HG03097 (cell line): Measurements from ENCODE around the gene CYB561D2.
"Not testable (repeated sequence)": the region's sequence is repeated elsewhere in the genome, so short reads cannot be mapped to it uniquely, and the experiment has no call there.

Source experiments
- ATAC-seq: cut with Tn5 transposase; IDR thresholded peaks from one replicate; pipeline ENCODE4 v1.9.1; 2021; ENCODE audit not compliant: unreplicated experiment, low FRiP score

Gene CYB561D2, protein sequence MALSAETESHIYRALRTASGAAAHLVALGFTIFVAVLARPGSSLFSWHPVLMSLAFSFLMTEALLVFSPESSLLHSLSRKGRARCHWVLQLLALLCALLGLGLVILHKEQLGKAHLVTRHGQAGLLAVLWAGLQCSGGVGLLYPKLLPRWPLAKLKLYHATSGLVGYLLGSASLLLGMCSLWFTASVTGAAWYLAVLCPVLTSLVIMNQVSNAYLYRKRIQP

DNA sequence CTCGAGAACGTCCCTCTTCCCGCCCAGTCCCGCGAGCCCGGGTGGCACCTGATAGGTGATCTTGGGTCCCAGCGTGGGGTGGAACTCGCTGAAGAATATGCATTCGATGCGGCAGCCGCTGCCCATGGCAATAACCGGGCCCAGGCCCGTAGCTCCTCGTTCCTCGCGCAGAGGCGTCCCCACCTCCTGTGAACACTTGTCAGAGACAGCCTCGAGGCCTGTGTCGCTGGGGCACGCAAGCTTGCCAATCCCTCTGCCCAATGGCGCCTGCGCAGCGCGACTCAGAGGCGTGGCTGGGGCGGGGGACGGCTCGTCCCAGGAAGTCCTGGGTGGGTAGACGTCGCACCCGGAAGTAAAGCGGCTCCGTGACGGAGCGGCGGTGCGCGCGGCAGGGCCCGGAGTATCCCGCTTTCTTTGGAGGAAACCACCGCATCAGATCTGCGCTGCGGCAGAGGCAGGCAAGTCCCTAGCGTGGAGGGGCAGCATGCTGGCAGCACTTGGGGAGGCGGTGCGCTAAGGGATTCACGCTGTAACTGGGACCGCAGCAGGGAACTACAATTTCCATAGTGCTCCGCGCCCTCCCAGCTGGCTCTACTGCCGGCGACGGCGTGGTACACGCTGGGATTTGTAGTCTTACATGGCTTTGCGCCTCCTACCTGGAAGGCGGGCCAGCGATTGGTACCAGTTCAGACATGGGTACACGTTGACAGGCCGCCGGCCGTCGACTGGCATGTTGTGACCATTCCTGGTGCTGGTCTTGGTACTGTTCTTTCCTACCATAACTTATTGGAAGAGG lies at the start of gene CYB561D2, which contains the start of gene NPRL2:
Gene CYB561D2, plus strand, starts transcription at position 336 of the 796 bp plus-strand sequence. CDS start 572 bp downstream, outside the sequence.
Gene NPRL2, minus strand, starts transcription at position 249 of the 796 bp plus-strand sequence. Its CDS starts 123 bp downstream, at position 126.
- ATAC-seq = peak; percentile 73

DNA sequence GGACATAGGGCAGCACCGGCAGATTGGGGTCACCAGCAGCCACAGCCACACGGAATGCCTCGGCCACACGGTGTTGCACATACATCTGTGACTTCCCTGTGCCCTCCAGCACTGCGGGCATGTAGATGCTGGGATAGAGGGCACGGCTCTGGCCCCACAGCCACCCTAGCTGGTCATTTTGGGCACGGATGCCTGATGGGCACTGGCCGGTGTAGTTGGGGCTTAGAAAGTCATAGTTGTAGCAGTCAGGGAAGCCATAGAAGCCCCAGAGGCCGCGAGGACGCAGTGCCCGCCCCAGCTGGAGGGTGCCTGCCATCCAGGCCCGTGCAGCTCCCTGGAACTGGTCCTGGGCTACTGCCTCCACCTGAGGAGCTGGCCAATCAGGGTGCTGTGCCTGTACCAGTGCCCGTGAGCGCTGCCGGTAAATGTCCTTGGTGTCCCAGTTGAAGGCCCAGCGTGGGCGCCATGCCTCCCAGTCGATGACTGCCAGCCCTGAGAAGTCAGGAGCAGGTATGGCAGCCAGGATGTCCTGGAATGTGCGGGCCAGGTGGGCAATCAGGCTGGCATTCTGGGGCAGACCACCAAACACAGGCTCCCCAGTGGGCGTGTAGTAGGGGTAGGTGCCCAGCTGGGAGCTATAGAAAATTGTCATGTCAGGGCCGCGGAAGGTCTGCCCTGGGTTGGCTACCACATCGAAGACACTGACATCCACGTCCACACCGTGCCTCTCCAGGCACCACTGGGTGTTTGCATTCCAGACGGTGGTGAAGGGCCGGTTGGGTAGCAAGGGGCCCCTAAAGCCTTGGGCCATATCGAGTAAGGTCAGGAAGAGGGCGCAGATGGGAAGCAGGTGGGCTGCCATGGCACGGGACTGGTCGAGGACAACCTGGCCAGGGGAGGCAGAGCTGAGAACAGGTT lies 48.3 kb upstream of the CYB561D2 start:
- ATAC-seq = no peak

DNA sequence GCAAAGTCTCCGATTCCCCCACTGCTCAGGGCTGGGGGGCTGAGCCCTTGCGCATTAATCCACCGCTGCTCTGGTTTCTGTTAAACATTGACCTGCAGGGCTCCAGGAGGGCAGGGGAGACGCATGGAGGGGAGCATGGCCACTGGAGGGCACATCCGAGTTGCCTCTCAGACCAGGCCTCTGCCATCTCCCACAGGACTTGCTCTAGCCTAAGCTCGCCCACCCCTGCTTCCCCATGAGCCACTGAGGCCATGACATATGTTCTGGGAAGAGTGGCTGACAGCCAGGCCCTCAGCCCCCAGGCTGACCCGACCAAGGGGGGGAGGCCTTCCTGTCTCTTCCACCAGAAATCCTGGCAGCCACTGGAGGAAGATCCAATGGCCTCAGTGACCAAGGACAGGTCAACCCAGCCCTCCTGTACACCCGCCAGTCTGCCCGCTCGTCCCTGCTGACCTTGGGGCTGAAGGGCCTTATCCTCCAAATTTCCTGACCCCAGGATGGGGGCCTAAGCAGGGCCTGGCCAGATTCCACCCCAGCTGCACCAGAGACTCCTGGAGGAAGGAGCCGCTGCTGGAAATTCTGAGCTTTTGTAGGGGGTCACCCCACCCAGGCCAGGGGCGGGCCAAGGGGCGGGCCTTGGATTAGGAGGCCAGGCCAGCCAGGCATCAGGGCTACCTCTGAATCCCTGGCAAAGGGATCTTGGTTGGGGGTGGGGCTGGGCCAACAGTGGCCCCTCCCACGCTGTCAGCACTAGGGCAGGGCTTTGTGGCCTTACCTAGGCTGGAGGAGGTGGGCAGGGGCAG lies 47.4 kb upstream of the CYB561D2 start, which contains the start of gene HYAL1:
Gene HYAL1, minus strand, starts transcription at position 562 of the 803 bp plus-strand sequence. CDS start 618 bp downstream, outside the sequence.
- no peak for ATAC-seq

DNA sequence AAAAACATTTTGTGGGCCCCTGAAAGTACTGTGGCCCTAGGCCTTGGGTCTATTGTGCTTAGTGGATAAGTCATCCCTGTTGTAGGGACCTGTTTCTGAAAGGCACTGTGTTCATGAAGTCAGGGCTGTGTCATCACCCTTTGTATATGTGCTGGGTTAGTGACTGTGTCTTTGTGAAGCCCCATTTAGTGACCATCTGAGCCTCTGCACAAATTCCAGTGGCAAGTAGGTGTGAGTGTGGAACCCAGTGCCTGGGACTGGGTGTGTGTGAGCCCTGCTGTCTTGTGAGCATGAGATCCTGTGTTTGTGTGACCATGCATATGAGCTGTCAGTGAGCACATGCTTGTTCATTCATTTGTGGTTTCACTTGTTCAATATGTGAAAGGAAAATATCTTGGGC lies 46.1 kb upstream of the CYB561D2 start:
- ATAC-seq = no peak

DNA sequence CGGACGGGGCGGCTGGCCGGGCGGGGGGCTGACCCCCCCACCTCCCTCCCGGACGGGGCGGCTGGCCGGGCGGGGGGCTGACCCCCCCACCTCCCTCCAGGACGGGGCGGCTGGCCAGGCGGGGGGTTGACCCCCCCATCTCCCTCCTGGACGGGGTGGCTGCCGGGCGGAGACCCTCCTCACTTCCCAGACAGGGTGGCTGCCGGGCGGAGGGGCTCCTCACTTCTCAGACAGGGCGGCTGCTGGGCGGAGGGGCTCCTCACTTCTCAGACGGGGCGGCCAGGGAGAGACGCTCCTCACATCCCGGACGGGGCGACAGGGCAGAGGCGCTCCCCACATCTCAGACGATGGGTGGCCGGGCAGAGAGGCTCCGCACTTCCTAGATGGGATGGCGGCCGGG lies 38.6 kb upstream of the CYB561D2 start:
- not testable (repeated sequence) for ATAC-seq

DNA sequence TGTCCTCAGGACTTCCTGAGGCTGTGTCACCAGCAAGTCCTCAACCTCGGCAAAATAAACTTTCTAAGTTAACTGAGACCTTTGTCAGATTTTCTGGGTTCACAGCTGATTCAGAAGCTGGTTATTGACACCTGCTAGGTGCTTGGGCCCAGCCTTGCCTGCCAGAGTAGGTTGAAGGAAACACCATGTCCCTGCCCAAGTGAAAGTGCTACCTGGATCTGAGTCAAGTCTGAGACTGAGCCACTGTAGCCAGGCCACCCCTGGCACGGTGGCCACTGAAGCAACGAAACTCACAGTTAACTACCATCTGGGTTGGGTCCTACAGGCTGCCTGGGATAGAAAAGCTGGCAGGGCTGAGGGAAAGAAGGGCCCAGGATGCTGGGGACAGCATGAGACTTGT lies 36.3 kb upstream of the CYB561D2 start:
- ATAC-seq = no peak

DNA sequence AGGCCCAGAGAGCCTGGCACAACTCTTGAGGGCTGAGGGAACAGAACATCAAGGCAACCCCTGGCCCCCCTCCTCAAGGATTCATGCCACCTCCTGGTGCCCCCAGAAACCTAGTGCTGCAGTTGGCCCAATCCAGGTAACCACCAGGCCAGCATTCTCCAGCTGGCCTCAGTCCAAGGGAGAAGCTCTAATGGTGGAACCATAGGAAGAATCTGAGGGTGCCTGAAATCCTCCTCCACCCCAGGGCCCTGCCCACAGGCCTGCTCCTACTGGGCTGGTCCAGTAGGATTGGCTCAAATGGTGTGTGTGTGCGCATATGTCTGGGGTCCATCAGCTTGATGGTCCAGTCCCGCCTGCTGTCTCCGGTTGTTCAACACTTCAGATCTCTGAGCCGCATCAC lies 35.8 kb upstream of the CYB561D2 start:
- ATAC-seq = no peak

DNA sequence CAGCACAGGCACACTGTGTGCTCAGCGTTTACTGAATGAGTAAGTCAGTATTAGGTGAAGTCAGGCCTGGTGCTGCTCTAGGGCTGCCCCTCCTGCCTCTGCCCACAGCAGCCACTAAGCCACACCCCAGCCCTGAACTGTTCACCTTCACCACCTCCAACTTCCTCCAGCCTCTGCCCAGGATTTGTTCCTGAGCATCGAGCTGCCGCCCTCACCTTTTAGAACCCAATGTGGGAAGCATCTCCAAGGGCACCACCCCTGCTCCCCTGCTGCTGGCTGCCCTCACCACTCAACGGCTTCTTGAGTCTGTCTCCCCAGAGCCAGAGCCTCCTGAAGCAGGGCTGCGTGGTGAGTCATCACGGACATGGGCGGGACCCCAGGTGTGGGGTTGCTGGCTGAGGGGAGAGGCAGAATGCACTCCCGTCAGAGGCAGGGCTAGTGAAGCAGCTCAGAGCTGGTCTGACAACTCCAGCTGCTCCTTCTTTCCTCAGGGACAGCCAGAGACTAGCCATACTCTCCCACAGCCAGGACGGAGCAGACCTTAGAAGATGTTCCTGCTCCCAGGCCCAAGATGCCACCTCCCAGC lies 33.9 kb upstream of the CYB561D2 start:
- ATAC-seq = no peak

DNA sequence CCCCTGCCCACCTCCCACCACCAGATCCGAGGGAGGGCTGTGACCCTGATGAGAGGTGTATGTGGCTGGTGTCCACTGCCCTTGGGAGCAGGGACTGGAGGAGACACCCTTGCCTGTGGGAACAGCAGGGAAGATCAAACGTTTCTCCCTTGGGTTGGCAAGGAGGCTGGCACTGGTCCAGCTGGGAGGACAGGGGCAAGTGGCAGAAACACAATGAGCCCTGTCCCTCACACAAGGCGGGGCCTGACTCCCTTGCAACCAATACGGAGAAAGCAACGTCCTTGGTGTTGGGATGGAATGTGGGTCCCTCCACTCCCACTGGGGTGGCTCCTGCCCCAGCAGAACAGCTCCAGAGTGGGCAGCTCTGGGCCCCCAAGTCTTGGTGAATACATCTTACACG lies 33.4 kb upstream of the CYB561D2 start:
- no peak for ATAC-seq

DNA sequence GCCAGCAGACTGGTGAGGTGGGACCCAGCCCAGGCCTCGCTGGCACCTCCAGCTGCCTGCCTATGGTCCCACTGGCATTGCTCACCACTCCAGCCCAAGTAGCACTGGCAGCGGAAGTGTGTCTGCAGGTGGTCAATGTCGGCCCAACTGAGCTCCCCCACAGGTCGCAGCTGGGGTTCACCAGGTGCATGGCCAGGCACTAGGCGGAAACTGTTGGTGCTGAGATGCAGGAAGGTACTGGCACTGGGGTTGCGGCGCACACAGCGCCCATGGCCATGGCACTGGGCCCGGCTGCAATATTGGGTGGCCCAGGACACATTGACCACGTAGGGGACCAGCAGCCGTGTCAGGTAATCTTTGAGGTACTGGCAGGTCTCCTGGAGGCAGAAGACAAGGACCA lies 32.5 kb upstream of the CYB561D2 start:
- no peak for ATAC-seq

DNA sequence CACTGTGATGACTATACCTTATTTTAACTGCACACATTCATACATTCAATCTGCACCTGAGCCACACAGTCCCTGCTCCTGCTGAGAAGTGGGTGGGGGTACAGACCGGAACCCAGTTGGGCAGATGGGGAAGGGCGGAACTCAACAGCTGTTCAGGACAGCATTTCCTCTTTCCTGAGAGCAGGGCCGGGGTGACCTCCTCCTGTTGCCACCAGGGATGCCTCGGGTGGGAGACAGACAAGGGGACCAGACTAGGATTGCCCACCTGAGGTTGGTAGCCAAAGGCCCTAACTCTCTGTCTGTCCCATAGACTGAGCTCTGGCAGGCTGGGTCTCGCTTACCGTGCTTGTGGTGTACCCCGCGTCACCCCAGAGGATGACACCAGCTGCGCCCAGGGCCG lies 32.0 kb upstream of the CYB561D2 start:
- ATAC-seq = no peak

DNA sequence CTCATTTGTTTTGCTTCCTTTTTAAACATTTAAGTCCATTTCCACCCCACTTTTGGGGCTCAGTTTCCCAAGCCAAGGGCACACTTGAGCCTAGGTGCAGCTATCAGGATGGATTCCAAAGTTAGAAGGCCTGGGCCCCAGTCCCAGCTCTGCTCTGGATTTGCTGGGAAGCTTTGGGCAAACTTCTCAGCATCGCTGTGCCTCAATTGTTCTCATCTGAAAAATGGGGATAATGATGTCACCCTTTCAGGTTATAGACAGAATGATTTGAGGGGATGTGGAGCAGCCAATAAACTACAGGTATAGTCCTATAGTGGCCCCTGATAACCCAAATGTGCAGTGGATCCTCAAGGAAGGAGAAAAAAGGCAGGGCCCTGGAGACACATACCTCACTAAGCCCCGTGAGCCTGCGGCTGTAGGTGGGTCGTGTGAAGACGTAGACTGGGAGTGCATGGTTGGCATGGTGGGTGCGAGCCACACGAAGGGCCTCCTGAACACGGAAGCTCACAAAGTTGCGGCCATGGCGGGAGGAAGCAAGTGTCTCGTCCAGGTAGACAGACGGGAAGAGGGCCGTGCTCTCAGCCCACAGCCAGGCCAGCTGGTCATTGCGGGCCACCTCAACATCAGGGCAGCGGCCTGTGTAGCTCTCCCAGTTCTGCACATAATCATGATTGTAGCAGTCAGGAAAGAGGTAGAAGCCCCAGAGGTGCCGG lies 31.3 kb upstream of the CYB561D2 start:
- ATAC-seq = no peak

DNA sequence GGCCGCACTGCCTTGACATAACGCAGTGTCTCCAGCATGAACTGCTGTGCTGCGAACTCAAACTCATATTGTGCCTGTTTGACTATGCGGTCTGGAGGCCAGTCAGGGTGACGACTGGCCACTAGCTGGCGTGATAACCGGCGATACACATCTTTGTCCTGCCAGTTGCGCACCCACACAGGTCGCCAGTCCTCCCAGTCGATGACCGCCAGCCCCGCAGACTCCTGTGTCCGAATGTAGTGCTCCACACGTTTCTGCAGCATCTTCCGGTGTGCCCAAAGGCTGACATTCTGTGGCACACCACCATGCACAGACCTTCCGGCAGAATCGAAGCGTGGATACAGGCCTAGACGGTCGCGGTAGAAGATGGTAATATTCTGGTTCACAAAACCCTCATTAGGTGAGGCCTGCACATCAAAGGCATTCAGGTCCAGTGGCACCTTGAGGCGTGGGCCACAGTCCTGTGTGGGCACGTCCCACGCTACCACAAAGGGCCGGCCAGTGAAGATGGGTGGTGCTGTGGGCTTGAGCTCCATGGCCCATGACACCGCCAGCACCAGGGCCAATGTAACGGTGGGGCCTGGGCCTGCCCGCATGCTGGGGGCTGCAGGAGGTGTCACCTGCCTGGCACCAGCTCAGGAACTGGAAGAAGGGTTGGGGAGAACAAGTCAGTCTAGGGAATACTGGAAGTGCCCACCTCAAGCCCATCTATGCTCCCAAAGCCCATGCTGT lies 30.6 kb upstream of the CYB561D2 start:
- ATAC-seq = no peak

DNA sequence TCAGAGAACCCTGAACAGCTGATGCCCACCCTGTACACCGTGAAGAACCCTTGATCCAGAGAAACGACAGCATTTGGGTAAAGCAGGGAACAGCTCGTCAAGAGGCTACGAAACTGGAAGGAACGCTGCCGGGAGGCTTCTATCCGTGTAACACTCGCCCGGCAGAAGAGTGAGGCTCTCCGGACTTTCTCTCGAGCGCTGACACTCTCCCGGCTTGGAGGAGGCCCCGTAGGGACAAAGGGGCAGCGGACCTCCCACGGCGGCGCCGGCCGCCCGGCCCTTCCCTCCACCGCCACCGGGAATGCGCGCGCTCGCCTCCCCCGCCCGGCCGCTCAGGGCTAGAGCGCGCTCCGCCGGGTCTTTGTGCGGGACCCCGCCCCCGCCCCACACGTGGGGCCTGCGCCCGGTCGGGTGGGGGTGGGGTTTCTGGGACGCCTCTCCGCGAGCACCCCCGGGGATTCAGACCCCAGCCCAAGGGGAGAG lies 29.8 kb upstream of the CYB561D2 start:
- ATAC-seq = peak; percentile 33

DNA sequence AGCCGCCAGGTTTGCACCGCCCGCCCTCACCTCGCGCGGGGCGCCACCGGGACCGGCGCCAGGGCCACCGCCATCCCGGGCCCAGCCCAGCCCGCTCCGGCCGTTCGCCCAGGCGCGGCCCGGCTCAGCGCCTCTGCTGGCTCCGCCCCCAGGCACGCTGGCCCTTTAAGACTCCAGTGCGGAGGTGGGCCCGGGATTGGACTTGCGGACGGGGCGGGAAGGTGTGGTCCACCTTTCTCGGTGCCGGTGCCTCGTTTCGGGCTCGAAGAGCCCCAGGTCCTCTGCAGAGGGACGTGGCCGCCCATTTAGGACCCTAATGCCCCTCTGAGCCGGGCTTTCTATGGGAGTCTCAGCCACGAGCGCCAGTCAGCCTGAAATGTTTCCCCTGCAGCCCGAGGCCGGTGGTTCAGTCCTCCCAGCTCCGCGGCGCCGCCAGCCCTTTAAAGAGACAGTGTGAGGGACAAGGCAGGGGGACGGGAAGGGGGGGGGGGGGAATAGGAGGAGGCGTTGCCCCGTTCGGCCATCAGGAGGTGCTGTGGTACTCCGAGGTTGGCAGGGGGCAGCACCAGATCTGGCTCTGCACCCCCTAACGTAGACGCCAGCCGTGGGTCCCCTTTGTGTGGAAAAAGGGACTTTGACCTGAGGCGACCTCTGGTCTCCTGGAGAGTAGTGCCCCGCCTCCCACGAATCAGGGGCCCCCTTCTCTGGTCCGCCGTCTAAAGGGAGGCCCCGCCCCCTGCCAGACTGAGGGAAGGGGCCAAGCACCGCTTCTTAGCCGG lies 29.1 kb upstream of the CYB561D2 start:
- ATAC-seq = peak; percentile 56

DNA sequence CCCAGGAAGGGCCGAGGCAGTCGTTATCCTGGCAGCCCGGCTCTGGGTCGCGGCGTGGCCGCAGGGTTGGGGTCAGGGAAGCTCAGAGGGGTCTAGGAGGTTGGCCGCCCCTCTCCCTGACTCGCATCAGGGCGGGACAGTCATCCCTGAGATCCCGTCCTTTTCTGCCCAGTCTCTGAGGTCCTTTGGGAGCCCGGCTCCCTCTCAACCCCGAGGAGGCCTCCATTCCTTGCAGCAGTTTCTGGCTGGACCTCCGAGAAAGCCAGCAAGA lies 28.6 kb upstream of the CYB561D2 start:
- no peak for ATAC-seq

DNA sequence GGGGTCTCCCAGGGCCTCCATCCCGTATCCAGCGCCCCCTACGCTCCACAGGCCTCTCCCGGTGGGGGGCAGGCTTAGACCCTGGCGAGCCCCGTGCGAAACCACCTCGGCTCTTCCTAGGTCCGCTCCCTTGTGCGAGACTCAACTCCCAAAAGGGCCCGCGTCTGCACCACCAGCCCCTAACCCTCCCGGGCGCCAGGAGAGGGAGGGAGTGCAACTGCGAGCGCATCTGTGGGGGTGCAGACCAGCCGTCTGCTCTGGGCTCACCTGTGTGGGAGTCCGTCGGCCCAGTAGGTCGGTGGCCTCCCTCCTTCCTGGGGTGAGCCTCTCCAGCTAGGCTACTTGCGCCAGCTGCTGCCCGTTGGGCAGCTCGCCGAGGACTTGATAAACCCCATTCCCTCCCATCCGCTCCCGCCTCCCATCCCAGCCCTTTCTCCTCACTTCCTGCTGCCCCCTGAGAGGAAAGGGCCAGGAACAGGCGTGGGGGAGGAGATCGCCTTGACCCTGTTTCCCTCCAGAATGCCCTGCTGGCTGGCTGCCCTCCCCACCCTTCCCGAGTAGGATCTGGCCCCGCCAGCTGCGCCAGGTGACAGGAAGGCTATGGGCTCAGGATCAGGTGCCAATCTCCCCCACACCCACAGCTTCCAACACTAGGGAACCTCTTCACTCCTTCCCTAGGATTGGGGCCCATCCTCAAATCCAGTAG lies 28.1 kb upstream of the CYB561D2 start, which contains the start of gene HYAL2:
Gene HYAL2, minus strand, starts transcription at position 360 of the 706 bp plus-strand sequence. CDS start 2,256 bp downstream, outside the sequence.
- no peak for ATAC-seq
